Measurements from ENCODE around the gene DARS2.
A peak's percentile ranks its signal among the peaks of the same experiment; 100 is the strongest.
"Not testable (repeated sequence)": the region's sequence is repeated elsewhere in the genome, so short reads cannot be mapped to it uniquely, and the experiment has no call there.

The DARS2 gene

DNA sequence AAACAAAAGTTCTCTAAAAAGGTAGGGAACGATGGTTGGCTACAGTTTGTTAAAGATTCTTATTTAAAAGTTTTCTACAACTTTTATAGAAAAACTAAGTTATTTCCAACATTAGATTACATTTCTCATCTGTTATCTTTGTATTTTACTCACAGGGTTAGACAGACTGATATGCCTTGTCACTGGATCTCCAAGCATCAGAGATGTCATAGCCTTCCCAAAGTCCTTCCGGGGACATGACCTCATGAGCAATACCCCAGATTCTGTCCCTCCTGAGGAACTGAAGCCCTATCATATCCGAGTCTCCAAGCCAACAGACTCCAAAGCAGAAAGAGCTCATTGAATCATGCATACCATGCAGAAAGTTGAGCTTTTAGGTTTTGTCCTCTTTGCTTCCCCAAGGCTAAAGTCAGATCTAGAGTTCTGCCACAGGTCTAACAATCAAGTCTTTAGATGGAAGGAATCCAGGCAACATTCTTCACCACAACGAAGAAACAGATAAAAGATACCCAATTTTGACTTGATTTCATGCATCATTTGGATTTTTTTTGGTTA is 33.0 kb downstream of the DARS2 start:
- Histone ChIP-seq H3F3A (ENCODE audit: control insufficient read depth, insufficient read depth) (peaks cover 62% of the 10 kb centered on the region), H3K36me3 (ENCODE audit: control insufficient read depth, low read length) (peaks cover 77% of the 10 kb centered on the region), H3K4me1 (ENCODE audit: control insufficient read depth, low read length) (peaks cover under 1% of the 10 kb centered on the region; the same call in 1 of the 2 replicates), H3K27ac (ENCODE audit: low read depth, low read length) (no peak overlapping the region), H3K27me3 (ENCODE audit: control insufficient read depth, low read length) (no peaks in the 10 kb centered on the region), H3K4me3 (ENCODE audit: low read length) (no peak overlapping the region), H3K9me2 (replicated peaks; ENCODE audit: control insufficient read depth, low read length) (no peaks in the 10 kb centered on the region), H3K9me3 (ENCODE audit: control insufficient read depth, insufficient read depth, low read length) (no peaks in the 10 kb centered on the region), H4K20me1 (ENCODE audit: control insufficient read depth, insufficient read depth, low read depth, low read length) (no peaks in the 10 kb centered on the region), H3K79me2 (ENCODE audit: control insufficient read depth, low read length) (no peaks in the 10 kb centered on the region), H3K4me2 (ENCODE audit: low read length) (no peak overlapping the region)
- TF ChIP-seq, protein P1, sequence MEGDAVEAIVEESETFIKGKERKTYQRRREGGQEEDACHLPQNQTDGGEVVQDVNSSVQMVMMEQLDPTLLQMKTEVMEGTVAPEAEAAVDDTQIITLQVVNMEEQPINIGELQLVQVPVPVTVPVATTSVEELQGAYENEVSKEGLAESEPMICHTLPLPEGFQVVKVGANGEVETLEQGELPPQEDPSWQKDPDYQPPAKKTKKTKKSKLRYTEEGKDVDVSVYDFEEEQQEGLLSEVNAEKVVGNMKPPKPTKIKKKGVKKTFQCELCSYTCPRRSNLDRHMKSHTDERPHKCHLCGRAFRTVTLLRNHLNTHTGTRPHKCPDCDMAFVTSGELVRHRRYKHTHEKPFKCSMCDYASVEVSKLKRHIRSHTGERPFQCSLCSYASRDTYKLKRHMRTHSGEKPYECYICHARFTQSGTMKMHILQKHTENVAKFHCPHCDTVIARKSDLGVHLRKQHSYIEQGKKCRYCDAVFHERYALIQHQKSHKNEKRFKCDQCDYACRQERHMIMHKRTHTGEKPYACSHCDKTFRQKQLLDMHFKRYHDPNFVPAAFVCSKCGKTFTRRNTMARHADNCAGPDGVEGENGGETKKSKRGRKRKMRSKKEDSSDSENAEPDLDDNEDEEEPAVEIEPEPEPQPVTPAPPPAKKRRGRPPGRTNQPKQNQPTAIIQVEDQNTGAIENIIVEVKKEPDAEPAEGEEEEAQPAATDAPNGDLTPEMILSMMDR (IDR thresholded peaks at IDR 0.05; ENCODE audit: low read depth, low read length, poor library complexity, severe bottlenecking) = no peak
- TF ChIP-seq EZH2phosphoT487 (IDR thresholded peaks at IDR 0.05; ENCODE audit: borderline replicate concordance, low read length) = no peak

DNA sequence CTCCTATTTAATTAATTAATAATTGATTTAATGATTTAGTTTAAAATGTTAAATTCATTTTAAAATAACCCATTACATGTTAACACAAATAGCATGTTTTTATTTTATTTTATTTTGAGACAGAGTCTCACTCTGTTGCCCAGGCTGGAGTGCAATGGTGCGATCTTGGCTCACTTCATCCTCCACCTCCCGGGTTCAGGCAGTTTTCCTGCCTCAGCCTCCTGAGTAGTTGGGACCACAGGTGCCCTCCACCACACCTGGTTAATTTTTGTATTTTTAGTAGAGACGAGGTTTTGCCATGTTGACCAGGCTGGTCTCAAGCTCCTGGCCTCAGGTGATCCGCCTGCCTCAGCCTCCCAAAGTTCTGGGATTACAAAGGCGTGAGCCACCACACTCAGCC is 35.1 kb downstream of the DARS2 start:
- H3K4me3 ChIP-seq (ENCODE audit: low read length); H3K27ac ChIP-seq (ENCODE audit: low read depth, low read length); H3K4me2 ChIP-seq (ENCODE audit: low read length); H3K9me3 ChIP-seq (ENCODE audit: control insufficient read depth, insufficient read depth, low read length); H3K9me2 ChIP-seq (replicated peaks; ENCODE audit: control insufficient read depth, low read length); H3K27me3 ChIP-seq (ENCODE audit: control insufficient read depth, low read length); H3K79me2 ChIP-seq (ENCODE audit: control insufficient read depth, low read length): not testable (repeated sequence)
- H3K4me1 ChIP-seq (ENCODE audit: control insufficient read depth, low read length) = peaks cover 21% of the 10 kb centered on the region
- H3K36me3 ChIP-seq (ENCODE audit: control insufficient read depth, low read length) = peaks cover 81% of the 10 kb centered on the region
- H3F3A ChIP-seq (ENCODE audit: control insufficient read depth, insufficient read depth) = peaks cover 79% of the 10 kb centered on the region
- peaks cover 12% of the 10 kb centered on the region; the same call in 1 of the 2 replicates for H4K20me1 ChIP-seq (ENCODE audit: control insufficient read depth, insufficient read depth, low read depth, low read length)

DNA sequence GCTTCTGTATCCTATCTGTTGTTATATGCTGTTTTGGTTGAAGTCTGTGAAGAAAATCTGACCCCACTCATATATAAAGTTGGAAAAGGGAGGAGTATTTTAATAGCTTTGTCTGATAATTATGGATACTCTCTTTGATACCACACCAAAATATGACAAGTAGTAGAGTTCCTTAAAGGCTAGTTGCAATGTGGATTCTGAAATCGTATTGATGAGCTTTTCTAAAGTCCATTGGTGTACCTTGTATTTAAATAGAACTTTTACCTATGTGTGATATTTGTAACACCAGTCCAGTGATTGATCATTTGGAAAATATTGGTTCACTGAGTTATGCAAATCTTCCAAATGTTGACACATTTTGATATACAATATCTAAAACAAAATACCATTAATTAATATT is 35.6 kb downstream of the DARS2 start:
- no peaks in the 10 kb centered on the region for H3K9me2 ChIP-seq (replicated peaks; ENCODE audit: control insufficient read depth, low read length)
- no peak overlapping the region for H3K4me3 ChIP-seq (ENCODE audit: low read length)
- peaks cover 16% of the 10 kb centered on the region; the same call in 1 of the 2 replicates for H4K20me1 ChIP-seq (ENCODE audit: control insufficient read depth, insufficient read depth, low read depth, low read length)
- peaks cover 9% of the 10 kb centered on the region for H3K79me2 ChIP-seq (ENCODE audit: control insufficient read depth, low read length)
- no peak overlapping the region for H3K27ac ChIP-seq (ENCODE audit: low read depth, low read length)
- peaks cover 82% of the 10 kb centered on the region for H3F3A ChIP-seq (ENCODE audit: control insufficient read depth, insufficient read depth)
- no peaks in the 10 kb centered on the region for H3K9me3 ChIP-seq (ENCODE audit: control insufficient read depth, insufficient read depth, low read length)
- no peak overlapping the region for H3K4me2 ChIP-seq (ENCODE audit: low read length)
- TF ChIP-seq, protein P1 (IDR thresholded peaks at IDR 0.05; ENCODE audit: low read depth, low read length, poor library complexity, severe bottlenecking) = no peak
- no peak for TF ChIP-seq EZH2phosphoT487 (IDR thresholded peaks at IDR 0.05; ENCODE audit: borderline replicate concordance, low read length)
- peaks cover 83% of the 10 kb centered on the region for H3K36me3 ChIP-seq (ENCODE audit: control insufficient read depth, low read length)
- peaks cover 26% of the 10 kb centered on the region for H3K4me1 ChIP-seq (ENCODE audit: control insufficient read depth, low read length)
- H3K27me3 ChIP-seq (ENCODE audit: control insufficient read depth, low read length) = no peaks in the 10 kb centered on the region

DNA sequence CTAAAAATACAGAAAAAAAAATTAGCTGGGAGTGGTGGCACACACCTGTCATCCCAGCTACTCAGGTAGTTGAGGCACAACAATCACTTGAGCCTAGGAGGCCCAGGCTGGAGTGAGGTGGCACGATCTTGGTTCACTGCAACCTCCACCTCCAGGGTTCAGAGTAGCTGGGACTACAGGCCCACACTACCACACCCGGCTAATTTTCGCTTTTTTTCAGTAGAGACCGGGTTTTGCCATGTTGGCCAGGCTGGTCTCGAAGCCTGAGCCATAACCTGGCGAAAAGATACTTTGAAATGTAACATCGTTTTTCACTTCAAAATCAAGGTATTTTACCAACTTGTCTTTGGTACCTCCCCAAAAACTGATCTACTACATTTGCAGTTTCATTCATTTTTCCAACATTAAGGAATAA is 37.3 kb downstream of the DARS2 start:
- Histone ChIP-seq H3K27ac (ENCODE audit: low read depth, low read length) (peak overlapping the region; percentile 94), H3K9me2 (replicated peaks; ENCODE audit: control insufficient read depth, low read length) (no peaks in the 10 kb centered on the region), H3K36me3 (ENCODE audit: control insufficient read depth, low read length) (peaks cover 85% of the 10 kb centered on the region), H3K4me3 (ENCODE audit: low read length) (no peak overlapping the region), H3K4me2 (ENCODE audit: low read length) (no peak overlapping the region), H3K9me3 (ENCODE audit: control insufficient read depth, insufficient read depth, low read length) (no peaks in the 10 kb centered on the region), H4K20me1 (ENCODE audit: control insufficient read depth, insufficient read depth, low read depth, low read length) (peaks cover 25% of the 10 kb centered on the region; the same call in 1 of the 2 replicates), H3F3A (ENCODE audit: control insufficient read depth, insufficient read depth) (peaks cover 90% of the 10 kb centered on the region), H3K27me3 (ENCODE audit: control insufficient read depth, low read length) (no peaks in the 10 kb centered on the region), H3K79me2 (ENCODE audit: control insufficient read depth, low read length) (peaks cover 26% of the 10 kb centered on the region), H3K4me1 (ENCODE audit: control insufficient read depth, low read length) (peaks cover 43% of the 10 kb centered on the region)
- TF ChIP-seq EZH2phosphoT487 (IDR thresholded peaks at IDR 0.05; ENCODE audit: borderline replicate concordance, low read length) = no peak
- TF ChIP-seq, protein P1 (IDR thresholded peaks at IDR 0.05; ENCODE audit: low read depth, low read length, poor library complexity, severe bottlenecking) = no peak

DNA sequence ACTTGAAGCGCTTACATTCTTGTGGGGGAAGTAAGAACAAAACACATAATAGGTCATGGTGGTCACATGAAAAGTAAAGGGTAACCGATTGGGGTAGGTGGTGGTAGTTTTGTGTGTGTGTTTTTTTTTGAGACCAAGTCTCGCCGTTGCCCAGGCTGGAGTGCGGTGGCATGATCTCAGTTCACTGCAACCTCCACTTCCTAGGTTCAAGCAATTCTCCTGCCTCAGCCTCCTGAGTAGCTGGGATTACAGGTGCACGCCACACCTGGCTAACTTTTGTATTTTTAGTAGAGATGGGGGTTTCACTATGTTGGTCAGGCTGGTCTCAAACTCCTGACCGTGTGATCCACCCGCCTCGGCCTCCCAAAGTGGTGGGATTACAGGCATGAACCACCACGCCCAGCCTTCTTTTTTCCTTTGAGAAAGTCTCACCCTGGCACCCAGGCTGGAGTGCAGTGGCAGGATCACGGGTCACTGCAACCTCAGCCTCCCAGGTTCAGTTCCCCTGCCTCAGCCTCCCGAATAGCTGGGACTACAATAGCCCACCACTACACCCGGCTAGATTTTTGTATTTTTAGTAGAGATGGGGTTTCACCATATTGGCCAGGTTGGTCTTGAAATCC is 37.8 kb downstream of the DARS2 start:
- Histone ChIP-seq H3F3A (ENCODE audit: control insufficient read depth, insufficient read depth) (peaks cover 92% of the 10 kb centered on the region), H3K79me2 (ENCODE audit: control insufficient read depth, low read length) (peaks cover 31% of the 10 kb centered on the region), H4K20me1 (ENCODE audit: control insufficient read depth, insufficient read depth, low read depth, low read length) (peaks cover 31% of the 10 kb centered on the region; the same call in 1 of the 2 replicates), H3K4me1 (ENCODE audit: control insufficient read depth, low read length) (peaks cover 43% of the 10 kb centered on the region), H3K27ac (ENCODE audit: low read depth, low read length) (peak overlapping the region; percentile 94), H3K36me3 (ENCODE audit: control insufficient read depth, low read length) (peaks cover 85% of the 10 kb centered on the region)
- H3K4me3 ChIP-seq (ENCODE audit: low read length); H3K9me2 ChIP-seq (replicated peaks; ENCODE audit: control insufficient read depth, low read length); H3K27me3 ChIP-seq (ENCODE audit: control insufficient read depth, low read length); H3K9me3 ChIP-seq (ENCODE audit: control insufficient read depth, insufficient read depth, low read length); H3K4me2 ChIP-seq (ENCODE audit: low read length): not testable (repeated sequence)

Data from DOHH2 (cell line).